Left lung (tissue), 10 donors: ENCODE measurements around the gene GSTM1. TPM values are rescaled to one million over a fixed set of nuclear protein-coding genes. Genes with fewer than 3 reads are reported as not detected.

Source experiments
- ATAC-seq: fragments of 200-7000 bp; cut with Tn5 transposase; one replicate; pipeline ENCODE4 v1.9.1; 2020; ENCODE audit warnings: moderate library complexity
- DNase-seq, 4 donors: peaks; one replicate each; pipeline ENCODE4 v3.0.0-alpha.2; 2013 to 2020
- H3K27ac ChIP-seq, 2 donors: fragments of 200-600 bp; sonication (generic) in 1 of 2; one replicate each; pipeline versions ENCODE4 v1.5.0 to v1.8.0; 2020 to 2021
- H3K27me3 ChIP-seq, 2 donors: fragments of 200-600 bp; sonication (generic) in 1 of 2; one replicate each; pipeline versions ENCODE4 v1.5.0 to v1.8.0; 2020 to 2021
- H3K36me3 ChIP-seq, 2 donors: fragments of 200-600 bp; sonication (generic) in 1 of 2; one replicate each; pipeline versions ENCODE4 v1.5.0 to v1.8.0; 2020 to 2021
- H3K4me1 ChIP-seq, 2 donors: fragments of 200-600 bp; one replicate each; pipeline ENCODE4 v1.8.0; 2021
- H3K4me3 ChIP-seq, 2 donors: fragments of 200-600 bp; sonication (generic) in 1 of 2; one replicate each; pipeline versions ENCODE4 v1.5.0 to v1.8.0; 2020 to 2021; ENCODE audit warnings: mild to moderate bottlenecking in 1 of 2
- H3K9me3 ChIP-seq, 2 donors: fragments of 200-600 bp; sonication (generic) in 1 of 2; one replicate each; pipeline versions ENCODE4 v1.5.0 to v1.8.0; 2020 to 2021
- CTCF ChIP-seq, 2 donors: fragments of 200-600 bp; sonication (generic) in 1 of 2; IDR thresholded peaks; one replicate each; pipeline versions ENCODE4 v1.5.0 to v1.8.0; 2021; ENCODE audit warnings: antibody characterized with exemption in 2 of 2
- intact Hi-C, 2 donors: fragments of 100-400 bp; cut with DNase I; formaldehyde crosslinking; loops; one replicate each; pipeline versions ENCODE4 v1.11.2 to v1.14.2; 2022
- polyA plus RNA-seq, 6 donors: library from polyadenylated mRNA; unstranded; fragments of 120-200 nt; gene quantifications; one replicate each; pipeline ENCODE4 v1.2.1, GENCODE V29; 2013; ENCODE audit not compliant: insufficient read length in 6 of 6
- total RNA-seq, 2 donors: library from RNA; stranded (reverse); fragmentation: NEBNext Ultra II Directional; extraction: Animal tissue kit (Norgen Biotek cat#: 25700); gene quantifications; one replicate each; pipeline ENCODE4 v1.2.1, GENCODE V29; 2021
- donor health status: DM: no; HTN: yes; CAD: no.
- donor health status: DM: no; HTN: no; CAD: no.

The GSTM1 gene
- total and polyA plus RNA-seq, 8 donors, result 1.7 to 165 (median 96.2) TPM; not detected in 1

DNA sequence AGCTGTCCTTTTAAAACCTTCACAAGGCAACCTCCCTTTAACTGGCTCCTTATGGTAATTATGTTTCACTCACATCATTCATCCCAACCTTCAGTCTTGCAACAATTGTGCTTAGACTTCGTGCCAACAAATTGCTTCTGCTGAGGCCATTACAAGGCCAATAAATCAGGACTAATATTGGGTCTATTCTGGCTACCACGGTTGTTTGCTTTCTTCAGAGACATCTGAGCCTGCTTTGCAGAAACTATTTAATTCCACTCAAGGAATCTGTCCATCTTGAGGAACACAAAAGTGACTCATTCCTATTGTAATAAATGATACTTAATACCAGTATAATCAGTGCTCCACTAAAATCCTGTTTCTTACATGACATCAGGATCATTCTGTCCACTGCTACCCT is 34.3 kb upstream of the GSTM1 start:
- TF ChIP-seq CTCF (IDR thresholded peaks at IDR 0.05), result no peak
- intact Hi-C loops, result loop anchor here in 1 of 2 donors (10.0 kb wide), 1 partner anchor 121 kb away; no protein-coding TSS in a partner anchor
- H3K9me3 ChIP-seq, result no peaks in the 10 kb centered on the region
- DNase-seq (no peak), ATAC-seq (no peak)
- H3K4me1 ChIP-seq, result peaks cover 0 to 17% of the 10 kb centered on the region in 2 donors
- no peak overlapping the region for H3K4me3 ChIP-seq
- no peak overlapping the region for H3K27ac ChIP-seq
- no peaks in the 10 kb centered on the region for H3K27me3 ChIP-seq
- H3K36me3 ChIP-seq, result no peaks in the 10 kb centered on the region

DNA sequence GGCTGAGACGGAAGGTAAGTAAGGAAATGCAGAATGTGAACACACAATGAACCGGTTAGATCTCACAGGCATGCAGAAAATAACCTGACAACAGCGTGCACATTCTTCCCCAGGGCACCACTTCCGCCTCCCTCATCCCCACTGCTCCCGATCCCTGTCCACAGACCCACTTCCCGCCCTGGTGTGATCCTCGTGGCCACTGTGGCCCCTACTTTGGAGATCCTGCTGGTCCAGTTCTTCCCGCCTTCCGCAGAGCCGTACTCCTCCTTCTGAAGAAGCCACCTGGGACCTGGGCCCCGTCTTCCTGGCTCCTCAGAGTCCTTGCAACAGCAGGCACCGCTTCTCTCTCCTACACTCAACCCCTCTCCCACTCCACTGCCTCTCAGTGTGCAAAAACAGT is 33.1 kb upstream of the GSTM1 start:
- DNase-seq (no peak), ATAC-seq (no peak)
- H3K27ac ChIP-seq, result no peak overlapping the region
- H3K9me3 ChIP-seq, result no peaks in the 10 kb centered on the region
- peaks cover 0 to 6% of the 10 kb centered on the region in 2 donors for H3K36me3 ChIP-seq
- no peaks in the 10 kb centered on the region for H3K27me3 ChIP-seq
- no peak overlapping the region for H3K4me3 ChIP-seq
- intact Hi-C loops, result loop anchor here in 1 of 2 donors (10.0 kb wide), 1 partner anchor 120 kb away; no protein-coding TSS in a partner anchor
- peaks cover 0 to 18% of the 10 kb centered on the region in 2 donors for H3K4me1 ChIP-seq
- TF ChIP-seq CTCF (IDR thresholded peaks at IDR 0.05), result no peak

DNA sequence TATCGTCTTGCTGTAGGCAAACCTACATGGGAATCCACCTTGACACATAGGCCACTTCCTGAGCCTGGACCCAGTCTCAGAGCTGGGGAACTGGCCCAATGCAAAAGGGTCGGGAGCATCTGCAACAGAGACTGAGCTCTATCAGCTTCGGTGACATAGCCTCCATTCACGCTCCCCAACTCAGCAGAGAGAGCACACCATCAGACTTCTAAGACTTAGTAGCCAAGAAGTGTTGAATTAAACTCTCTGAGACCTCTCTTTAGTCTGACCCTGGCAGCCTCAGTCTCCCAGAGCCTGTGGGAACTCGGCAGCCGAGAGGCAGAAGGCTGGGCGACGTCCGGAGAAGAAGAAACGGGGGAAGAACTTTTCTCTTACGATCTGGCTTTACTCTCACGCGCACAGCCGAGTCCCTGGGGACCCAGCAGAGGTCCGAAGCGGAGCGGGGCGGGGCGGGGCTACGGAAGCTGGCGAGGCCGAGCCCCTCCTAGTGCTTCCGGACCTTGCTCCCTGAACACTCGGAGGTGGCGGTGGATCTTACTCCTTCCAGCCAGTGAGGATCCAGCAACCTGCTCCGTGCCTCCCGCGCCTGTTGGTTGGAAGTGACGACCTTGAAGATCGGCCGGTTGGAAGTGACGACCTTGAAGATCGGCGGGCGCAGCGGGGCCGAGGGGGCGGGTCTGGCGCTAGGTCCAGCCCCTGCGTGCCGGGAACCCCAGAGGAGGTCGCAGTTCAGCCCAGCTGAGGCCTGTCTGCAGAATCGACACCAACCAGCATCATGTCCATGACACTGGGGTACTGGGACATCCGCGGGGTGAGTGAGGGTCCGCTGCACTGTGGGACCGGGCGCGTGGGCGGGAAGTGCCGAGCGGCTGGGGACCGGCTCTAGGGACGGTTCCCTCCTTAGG is 31.8 kb upstream of the GSTM1 start, which contains the start of gene GSTM4:
GSTM4 (plus strand) TSS at position 485 of the 905 bp plus-strand sequence; CDS start at position 776, 291 bp downstream.
- H3K36me3 ChIP-seq, result peaks cover 0 to 7% of the 10 kb centered on the region in 2 donors
- DNase-seq (peak; percentile 82 to 95 (median 84)), ATAC-seq (peak; percentile 98)
- H3K9me3 ChIP-seq, result no peaks in the 10 kb centered on the region
- H3K27me3 ChIP-seq, result no peaks in the 10 kb centered on the region
- no peak for TF ChIP-seq CTCF (IDR thresholded peaks at IDR 0.05)
- intact Hi-C loops, result loop anchor here in 1 of 2 donors (10.0 kb wide), 1 partner anchor 119 kb away; no protein-coding TSS in a partner anchor
- peaks cover 0 to 18% of the 10 kb centered on the region in 2 donors for H3K4me1 ChIP-seq
- peak within 1 kb of the TSS; percentile 69 to 81 for H3K27ac ChIP-seq
- peak within 1 kb of the TSS; percentile 69 to 72 for H3K4me3 ChIP-seq

- no peak for TF ChIP-seq CTCF (IDR thresholded peaks at IDR 0.05)
- Histone ChIP-seq H3K36me3 (peaks cover 0 to 14% of the 10 kb centered on the region in 2 donors), H3K27me3 (no peaks in the 10 kb centered on the region), H3K4me3 (no peak overlapping the region), H3K27ac (no peak overlapping the region), H3K9me3 (no peaks in the 10 kb centered on the region), H3K4me1 (peaks cover 0 to 18% of the 10 kb centered on the region in 2 donors)
- ATAC-seq (no peak), DNase-seq (no peak)
- intact Hi-C loops, result loop anchor here in 1 of 2 donors (10.0 kb wide), 1 partner anchor 117 kb away; no protein-coding TSS in a partner anchor
Observed at GRCh38 chr1:109657395-109657794, 30.2 kb upstream of the GSTM1 start.

DNA sequence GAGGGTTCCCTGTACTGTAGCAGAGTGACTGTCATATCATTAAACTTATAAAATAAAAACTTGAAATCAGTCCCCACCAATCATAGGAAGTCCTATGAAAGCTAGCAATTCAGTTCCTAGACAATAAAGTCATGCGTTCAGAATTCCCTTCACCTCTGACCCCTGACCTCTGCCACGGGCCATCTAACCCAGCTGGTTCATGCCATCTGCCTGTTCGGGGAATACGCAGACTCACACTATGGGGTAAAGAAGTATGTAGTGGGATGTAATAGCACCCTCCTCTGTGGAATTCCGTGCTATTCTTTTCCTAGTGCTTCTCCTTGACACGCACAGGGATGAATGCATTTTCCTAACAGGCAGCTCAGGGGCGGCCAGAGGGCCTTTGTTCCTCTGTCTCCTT is 29.6 kb upstream of the GSTM1 start:
- ATAC-seq, result no peak
- intact Hi-C loops, result loop anchor here in 1 of 2 donors (10.0 kb wide), 1 partner anchor 117 kb away; no protein-coding TSS in a partner anchor
- TF ChIP-seq CTCF (IDR thresholded peaks at IDR 0.05), result no peak

More for the DNA sequence above, 29.6 kb upstream of the GSTM1 start:
- H3K27ac ChIP-seq, result no peak overlapping the region
- peaks cover 0 to 14% of the 10 kb centered on the region in 2 donors for H3K36me3 ChIP-seq
- no peak for DNase-seq
- no peaks in the 10 kb centered on the region for H3K27me3 ChIP-seq
- H3K4me3 ChIP-seq, result no peak overlapping the region
- peaks cover 0 to 18% of the 10 kb centered on the region in 2 donors for H3K4me1 ChIP-seq
- no peaks in the 10 kb centered on the region for H3K9me3 ChIP-seq
